ENCODE measurements around the gene PCMT1.
"Not testable (repeated sequence)": the region's sequence is repeated elsewhere in the genome, so short reads cannot be mapped to it uniquely, and the experiment has no call there.

The PCMT1 gene

GRCh38 chr6:149751920-149752319 is 2.4 kb downstream of the PCMT1 start:
- Histone ChIP-seq H3K4me1 (ENCODE audit: control insufficient read depth, insufficient read depth, low read length) (peaks cover 30% of the 10 kb centered on the region), H3K4me3 (ENCODE audit: low read length) (peak overlapping the region; percentile 56)
- not testable (repeated sequence) for H3K9ac ChIP-seq (ENCODE audit: low read length); DNase-seq (ENCODE audit: low read depth); H3K9me3 ChIP-seq (ENCODE audit: control insufficient read depth, low read length); H3K27me3 ChIP-seq (replicated peaks; ENCODE audit: control insufficient read depth, insufficient read depth, low read length); H3K36me3 ChIP-seq (ENCODE audit: control insufficient read depth, insufficient read depth, low read length, severe bottlenecking)

- H3K9ac ChIP-seq (ENCODE audit: low read length), result no peak overlapping the region
- no peaks in the 10 kb centered on the region for H3K27me3 ChIP-seq (replicated peaks; ENCODE audit: control insufficient read depth, insufficient read depth, low read length)
- H3K4me1 ChIP-seq (ENCODE audit: control insufficient read depth, insufficient read depth, low read length), result peaks cover 33% of the 10 kb centered on the region
- H3K9me3 ChIP-seq (ENCODE audit: control insufficient read depth, low read length), result no peaks in the 10 kb centered on the region
- peak; percentile 36 for DNase-seq (ENCODE audit: low read depth)
- H3K36me3 ChIP-seq (ENCODE audit: control insufficient read depth, insufficient read depth, low read length, severe bottlenecking), result no peaks in the 10 kb centered on the region
- peak overlapping the region; percentile 56 for H3K4me3 ChIP-seq (ENCODE audit: low read length)
These were observed 3.2 kb downstream of the PCMT1 start for GRCh38 chr6:149752600-149753373.

GRCh38 chr6:149753374-149753637 is 3.8 kb downstream of the PCMT1 start:
- H3K9me3 ChIP-seq (ENCODE audit: control insufficient read depth, low read length); H3K36me3 ChIP-seq (ENCODE audit: control insufficient read depth, insufficient read depth, low read length, severe bottlenecking); H3K27me3 ChIP-seq (replicated peaks; ENCODE audit: control insufficient read depth, insufficient read depth, low read length); H3K4me3 ChIP-seq (ENCODE audit: low read length); H3K9ac ChIP-seq (ENCODE audit: low read length); DNase-seq (ENCODE audit: low read depth): not testable (repeated sequence)
- H3K4me1 ChIP-seq (ENCODE audit: control insufficient read depth, insufficient read depth, low read length), result peaks cover 33% of the 10 kb centered on the region

GRCh38 chr6:149754548-149754947 is 5.0 kb downstream of the PCMT1 start:
- Histone ChIP-seq H3K9ac (ENCODE audit: low read length) (no peak overlapping the region), H3K36me3 (ENCODE audit: control insufficient read depth, insufficient read depth, low read length, severe bottlenecking) (peaks cover 6% of the 10 kb centered on the region), H3K4me3 (ENCODE audit: low read length) (no peak overlapping the region), H3K27me3 (replicated peaks; ENCODE audit: control insufficient read depth, insufficient read depth, low read length) (no peaks in the 10 kb centered on the region), H3K9me3 (ENCODE audit: control insufficient read depth, low read length) (no peaks in the 10 kb centered on the region), H3K4me1 (ENCODE audit: control insufficient read depth, insufficient read depth, low read length) (peaks cover 30% of the 10 kb centered on the region)
- DNase-seq (ENCODE audit: low read depth), result no peak

- peaks cover 28% of the 10 kb centered on the region for H3K4me1 ChIP-seq (ENCODE audit: control insufficient read depth, insufficient read depth, low read length)
- H3K27me3 ChIP-seq (replicated peaks; ENCODE audit: control insufficient read depth, insufficient read depth, low read length), result no peaks in the 10 kb centered on the region
- no peak overlapping the region for H3K4me3 ChIP-seq (ENCODE audit: low read length)
- peaks cover 17% of the 10 kb centered on the region for H3K36me3 ChIP-seq (ENCODE audit: control insufficient read depth, insufficient read depth, low read length, severe bottlenecking)
- no peak overlapping the region for H3K9ac ChIP-seq (ENCODE audit: low read length)
- H3K9me3 ChIP-seq (ENCODE audit: control insufficient read depth, low read length), result no peaks in the 10 kb centered on the region
- DNase-seq (ENCODE audit: low read depth), result no peak
These were observed 6.0 kb downstream of the PCMT1 start for GRCh38 chr6:149755300-149756260.

GRCh38 chr6:149756261-149756636 is 6.7 kb downstream of the PCMT1 start:
- no peak for DNase-seq (ENCODE audit: low read depth)

GRCh38 chr6:149761438-149761837 is 11.9 kb downstream of the PCMT1 start:
- DNase-seq (ENCODE audit: low read depth), result no peak
- H3K4me1 ChIP-seq (ENCODE audit: control insufficient read depth, insufficient read depth, low read length), result peaks cover 22% of the 10 kb centered on the region
- H3K4me3 ChIP-seq (ENCODE audit: low read length), result no peak overlapping the region
- H3K9ac ChIP-seq (ENCODE audit: low read length), result no peak overlapping the region
- H3K9me3 ChIP-seq (ENCODE audit: control insufficient read depth, low read length), result peaks cover 3% of the 10 kb centered on the region
- H3K36me3 ChIP-seq (ENCODE audit: control insufficient read depth, insufficient read depth, low read length, severe bottlenecking), result peaks cover 21% of the 10 kb centered on the region
- H3K27me3 ChIP-seq (replicated peaks; ENCODE audit: control insufficient read depth, insufficient read depth, low read length), result no peaks in the 10 kb centered on the region

More at GRCh38 chr6:149756261-149756636, 6.7 kb downstream of the PCMT1 start:
- no peak overlapping the region for H3K9ac ChIP-seq (ENCODE audit: low read length)
- no peak overlapping the region for H3K4me3 ChIP-seq (ENCODE audit: low read length)
- no peaks in the 10 kb centered on the region for H3K9me3 ChIP-seq (ENCODE audit: control insufficient read depth, low read length)
- no peaks in the 10 kb centered on the region for H3K27me3 ChIP-seq (replicated peaks; ENCODE audit: control insufficient read depth, insufficient read depth, low read length)
- H3K36me3 ChIP-seq (ENCODE audit: control insufficient read depth, insufficient read depth, low read length, severe bottlenecking), result peaks cover 17% of the 10 kb centered on the region
- H3K4me1 ChIP-seq (ENCODE audit: control insufficient read depth, insufficient read depth, low read length), result peaks cover 22% of the 10 kb centered on the region

GRCh38 chr6:149763866-149764265 is 14.3 kb downstream of the PCMT1 start:
- Histone ChIP-seq H3K9ac (ENCODE audit: low read length) (no peak overlapping the region), H3K36me3 (ENCODE audit: control insufficient read depth, insufficient read depth, low read length, severe bottlenecking) (peaks cover 21% of the 10 kb centered on the region), H3K27me3 (replicated peaks; ENCODE audit: control insufficient read depth, insufficient read depth, low read length) (no peaks in the 10 kb centered on the region), H3K9me3 (ENCODE audit: control insufficient read depth, low read length) (peaks cover 3% of the 10 kb centered on the region), H3K4me1 (ENCODE audit: control insufficient read depth, insufficient read depth, low read length) (peaks cover 31% of the 10 kb centered on the region), H3K4me3 (ENCODE audit: low read length) (peak overlapping the region; percentile 24)
- DNase-seq (ENCODE audit: low read depth), result no peak

- peaks cover 31% of the 10 kb centered on the region for H3K4me1 ChIP-seq (ENCODE audit: control insufficient read depth, insufficient read depth, low read length)
- peak overlapping the region; percentile 59 for H3K4me3 ChIP-seq (ENCODE audit: low read length)
- peaks cover 3% of the 10 kb centered on the region for H3K9me3 ChIP-seq (ENCODE audit: control insufficient read depth, low read length)
- H3K9ac ChIP-seq (ENCODE audit: low read length), result peak overlapping the region; percentile 65
- peaks cover 7% of the 10 kb centered on the region for H3K36me3 ChIP-seq (ENCODE audit: control insufficient read depth, insufficient read depth, low read length, severe bottlenecking)
- H3K27me3 ChIP-seq (replicated peaks; ENCODE audit: control insufficient read depth, insufficient read depth, low read length), result no peaks in the 10 kb centered on the region
- DNase-seq (ENCODE audit: low read depth), result peak; percentile 91
These were observed 16.7 kb downstream of the PCMT1 start for GRCh38 chr6:149766156-149766769.

- Histone ChIP-seq H3K27me3 (replicated peaks; ENCODE audit: control insufficient read depth, insufficient read depth, low read length) (no peaks in the 10 kb centered on the region), H3K36me3 (ENCODE audit: control insufficient read depth, insufficient read depth, low read length, severe bottlenecking) (peaks cover 29% of the 10 kb centered on the region), H3K4me3 (ENCODE audit: low read length) (no peak overlapping the region), H3K9me3 (ENCODE audit: control insufficient read depth, low read length) (peaks cover 3% of the 10 kb centered on the region), H3K4me1 (ENCODE audit: control insufficient read depth, insufficient read depth, low read length) (peaks cover 19% of the 10 kb centered on the region), H3K9ac (ENCODE audit: low read length) (no peak overlapping the region)
- no peak for DNase-seq (ENCODE audit: low read depth)
These were observed 20.1 kb downstream of the PCMT1 start for GRCh38 chr6:149769676-149770075.

- H3K4me1 ChIP-seq (ENCODE audit: control insufficient read depth, insufficient read depth, low read length), result peaks cover 14% of the 10 kb centered on the region
- no peak overlapping the region for H3K4me3 ChIP-seq (ENCODE audit: low read length)
- H3K36me3 ChIP-seq (ENCODE audit: control insufficient read depth, insufficient read depth, low read length, severe bottlenecking), result peaks cover 40% of the 10 kb centered on the region
- no peak overlapping the region for H3K9ac ChIP-seq (ENCODE audit: low read length)
- no peaks in the 10 kb centered on the region for H3K27me3 ChIP-seq (replicated peaks; ENCODE audit: control insufficient read depth, insufficient read depth, low read length)
- no peaks in the 10 kb centered on the region for H3K9me3 ChIP-seq (ENCODE audit: control insufficient read depth, low read length)
- no peak for DNase-seq (ENCODE audit: low read depth)
These were observed 21.6 kb downstream of the PCMT1 start for GRCh38 chr6:149771185-149771584.
